ENCODE results near the gene GOLGA8T. TPM values are rescaled to one million over a fixed set of nuclear protein-coding genes. Genes with fewer than 3 reads are reported as not detected.
"Not testable (repeated sequence)": the region's sequence is repeated elsewhere in the genome, so short reads cannot be mapped to it uniquely, and the experiment has no call there.

GOLGA8T gene
- total and polyA plus RNA-seq, 2 of the 4 experiments (the other 2 are of a cell fraction), result not detected

DNA sequence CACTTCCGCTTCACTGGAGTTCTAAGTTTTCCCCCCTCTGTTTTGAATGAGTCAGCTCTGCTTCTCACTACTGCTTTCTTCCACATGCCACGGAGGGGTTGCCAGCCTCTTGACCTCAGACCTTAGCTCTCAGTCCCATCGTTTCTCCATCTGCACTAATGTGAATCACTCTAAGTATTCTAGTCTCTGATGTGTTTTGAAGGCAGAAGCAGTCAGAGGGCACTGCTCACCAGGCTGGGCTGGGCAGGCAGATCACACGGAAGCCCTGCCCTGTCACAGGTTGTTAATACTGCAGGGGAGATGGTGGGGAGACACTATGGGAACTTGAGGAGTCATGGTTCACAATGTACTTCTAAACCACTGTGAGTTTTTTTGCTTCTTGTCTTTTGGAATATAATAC, 24.3 kb upstream of the GOLGA8T start:
- H3K4me2 ChIP-seq (ENCODE audit: low read depth, low read length); H3K27me3 ChIP-seq (ENCODE audit: control insufficient read depth, insufficient read depth, low read length); H4K5ac ChIP-seq (ENCODE audit: low read depth, low read length); H3K9me3 ChIP-seq (ENCODE audit: control insufficient read depth, insufficient read depth, low read length); H3K4me3 ChIP-seq (ENCODE audit: insufficient read depth, low read depth, low read length); H3K23ac ChIP-seq (ENCODE audit: low read depth, low read length); H2AFZ ChIP-seq (replicated peaks; ENCODE audit: low read length, poor library complexity); dilution Hi-C loops (cut with HindIII; ENCODE audit: low sequenced_read_pairs, unreplicated experiment); H3K36me3 ChIP-seq (ENCODE audit: control insufficient read depth, insufficient read depth, low read length); in situ Hi-C loops (cut with MboI; ENCODE audit: low sequenced_read_pairs); H3K18ac ChIP-seq (ENCODE audit: low read depth, low read length); H2BK120ac ChIP-seq (ENCODE audit: low read depth, low read length); H3K4me1 ChIP-seq (ENCODE audit: control insufficient read depth, insufficient read depth, low read length); H2BK5ac ChIP-seq (ENCODE audit: low read depth, low read length, poor library complexity, severe bottlenecking); H3K56ac ChIP-seq (ENCODE audit: extremely low read depth, insufficient read depth, low read length); H4K20me1 ChIP-seq (ENCODE audit: insufficient read depth, low read length); CTCF ChIA-PET; H3K79me1 ChIP-seq (ENCODE audit: low read depth in 1 of 2, low read length in 2 of 2); H2BK15ac ChIP-seq (ENCODE audit: low read depth, low read length); H3K27ac ChIP-seq (ENCODE audit: insufficient read depth, low read length); ATAC-seq (ENCODE audit: low read depth); DNase-seq; POLR2A ChIA-PET (ENCODE audit: unreplicated experiment); H4K8ac ChIP-seq (ENCODE audit: low read depth in 2 of 2, low read length in 2 of 2); BruUV-seq (replicated peaks); H3K9me1 ChIP-seq (ENCODE audit: insufficient read depth, low read length); H2AK5ac ChIP-seq (ENCODE audit: low read depth, low read length); intact Hi-C loops (cut with micrococcal nuclease); H3K9ac ChIP-seq (ENCODE audit: low read depth, low read length); H3K14ac ChIP-seq (replicated peaks; ENCODE audit: low read depth, low read length); H2BK20ac ChIP-seq (ENCODE audit: low read depth, low read length); H4K91ac ChIP-seq (ENCODE audit: insufficient read depth, low read depth, low read length); H2AK9ac ChIP-seq (replicated peaks; ENCODE audit: low read depth, low read length, poor library complexity); H3K4ac ChIP-seq (ENCODE audit: low read depth, low read length): not testable (repeated sequence)
- no CpG with 5 or more reads among the region's 4 CpGs for whole genome bisulfite sequencing, 2 experiments (ENCODE audit: extremely low coverage in 2 of 2, insufficient read length in 1 of 2)

DNA sequence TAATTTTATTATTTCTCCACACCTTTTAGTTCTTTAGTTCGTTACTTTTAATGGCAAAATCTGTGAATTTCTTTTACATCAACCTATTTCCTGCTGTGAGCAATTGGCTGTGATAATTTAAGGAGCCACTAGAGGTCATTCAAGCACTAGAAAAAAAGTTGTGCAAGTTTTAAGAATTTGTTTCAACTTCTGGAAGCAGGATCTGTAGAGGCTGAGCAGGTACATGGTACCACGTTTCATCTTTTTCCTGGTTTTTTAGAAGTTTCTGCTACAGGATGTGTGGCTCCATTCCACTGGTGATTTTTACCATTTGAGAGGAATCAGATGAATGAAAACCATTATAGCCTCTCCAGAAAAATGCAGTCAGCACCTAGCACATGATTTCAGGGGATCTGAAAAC, 4.8 kb upstream of the GOLGA8T start:
- H3K18ac ChIP-seq (ENCODE audit: low read depth, low read length); H3K56ac ChIP-seq (ENCODE audit: extremely low read depth, insufficient read depth, low read length); H3K9ac ChIP-seq (ENCODE audit: low read depth, low read length); H4K5ac ChIP-seq (ENCODE audit: low read depth, low read length); H3K36me3 ChIP-seq (ENCODE audit: control insufficient read depth, insufficient read depth, low read length); H4K20me1 ChIP-seq (ENCODE audit: insufficient read depth, low read length); H4K91ac ChIP-seq (ENCODE audit: insufficient read depth, low read depth, low read length); H3K23ac ChIP-seq (ENCODE audit: low read depth, low read length); H3K27ac ChIP-seq (ENCODE audit: insufficient read depth, low read length); H2BK5ac ChIP-seq (ENCODE audit: low read depth, low read length, poor library complexity, severe bottlenecking); H3K4ac ChIP-seq (ENCODE audit: low read depth, low read length); H3K79me1 ChIP-seq (ENCODE audit: low read depth in 1 of 2, low read length in 2 of 2); H2BK20ac ChIP-seq (ENCODE audit: low read depth, low read length); H3K14ac ChIP-seq (replicated peaks; ENCODE audit: low read depth, low read length); H2AK5ac ChIP-seq (ENCODE audit: low read depth, low read length); H3K9me3 ChIP-seq (ENCODE audit: control insufficient read depth, insufficient read depth, low read length); in situ Hi-C loops (cut with MboI; ENCODE audit: low sequenced_read_pairs); intact Hi-C loops (cut with micrococcal nuclease); H3K4me3 ChIP-seq (ENCODE audit: insufficient read depth, low read depth, low read length); H3K4me1 ChIP-seq (ENCODE audit: control insufficient read depth, insufficient read depth, low read length); CTCF ChIA-PET; H2BK15ac ChIP-seq (ENCODE audit: low read depth, low read length); dilution Hi-C loops (cut with HindIII; ENCODE audit: low sequenced_read_pairs, unreplicated experiment); H3K9me1 ChIP-seq (ENCODE audit: insufficient read depth, low read length); H3K4me2 ChIP-seq (ENCODE audit: low read depth, low read length); BruUV-seq (replicated peaks); POLR2A ChIA-PET (ENCODE audit: unreplicated experiment); H4K8ac ChIP-seq (ENCODE audit: low read depth in 2 of 2, low read length in 2 of 2); H2AK9ac ChIP-seq (replicated peaks; ENCODE audit: low read depth, low read length, poor library complexity); H3K27me3 ChIP-seq (ENCODE audit: control insufficient read depth, insufficient read depth, low read length); H2AFZ ChIP-seq (replicated peaks; ENCODE audit: low read length, poor library complexity); H2BK120ac ChIP-seq (ENCODE audit: low read depth, low read length): not testable (repeated sequence)
- peak; percentile 0 for DNase-seq
- WGBS, 2 experiments (ENCODE audit: extremely low coverage in 2 of 2, insufficient read length in 1 of 2), result no CpG with 5 or more reads among the region's 2 CpGs
- ATAC-seq (ENCODE audit: low read depth), result peak; percentile 56; the same call in 1 of the 2 replicates
